Endothelial cell (in vitro differentiated cells): Measurements from ENCODE around the gene DIS3L2. TPM values are rescaled to one million over a fixed set of nuclear protein-coding genes. Genes with fewer than 3 reads are reported as not detected.

Source experiments
- DNase-seq: peaks from one replicate; pipeline ENCODE4 v3.0.0; 2021; ENCODE audit warnings: low spot score
- H3K27ac Mint-ChIP-seq: one replicate; pipeline ENCODE4 v1.8.0; 2021; ENCODE audit warnings: mixed read lengths, inconsistent platforms; ENCODE audit not compliant: unreplicated experiment
- H3K27me3 Mint-ChIP-seq: one replicate; pipeline ENCODE4 v1.8.0; 2021; ENCODE audit warnings: mild to moderate bottlenecking, moderate library complexity, mixed read lengths, inconsistent platforms; ENCODE audit not compliant: unreplicated experiment
- H3K36me3 Mint-ChIP-seq: one replicate; pipeline ENCODE4 v1.8.0; 2021; ENCODE audit warnings: mild to moderate bottlenecking, low read depth, mixed read lengths, inconsistent platforms; ENCODE audit not compliant: unreplicated experiment
- H3K4me1 Mint-ChIP-seq: one replicate; pipeline ENCODE4 v1.8.0; 2021; ENCODE audit warnings: mild to moderate bottlenecking, mixed read lengths, inconsistent platforms; ENCODE audit not compliant: unreplicated experiment
- H3K4me3 Mint-ChIP-seq: one replicate; pipeline ENCODE4 v1.8.0; 2021; ENCODE audit warnings: mild to moderate bottlenecking, mixed read lengths, inconsistent platforms; ENCODE audit not compliant: unreplicated experiment
- H3K9me3 Mint-ChIP-seq: one replicate; pipeline ENCODE4 v1.8.0; 2021; ENCODE audit warnings: mixed read lengths, inconsistent platforms; ENCODE audit not compliant: unreplicated experiment
- CTCF ChIP-seq: fragments of 200-600 bp; sonication (generic); IDR thresholded peaks from one replicate; pipeline ENCODE4 v1.5.0; 2021; ENCODE audit warnings: antibody characterized with exemption; ENCODE audit not compliant: unreplicated experiment
- total RNA-seq: library from RNA; stranded (reverse); fragmentation: NEBNext Ultra II Directional; extraction: Animal tissue kit (Norgen Biotek cat#: 25700); gene quantifications from one replicate; pipeline ENCODE4 v1.2.1, GENCODE V29; 2021; ENCODE audit not compliant: unreplicated experiment

DIS3L2 gene
- total RNA-seq, 1 donor from 2014 or later, result 42.1 TPM

- Mint-ChIP-seq H3K27ac (peak overlapping the region; percentile 99), H3K4me1 (peaks cover 39% of the 10 kb centered on the region), H3K27me3 (peaks cover 9% of the 10 kb centered on the region), H3K9me3 (peaks cover 5% of the 10 kb centered on the region), H3K4me3 (peak overlapping the region; percentile 75), H3K36me3 (peaks cover 32% of the 10 kb centered on the region)
- no peak for DNase-seq
- TF ChIP-seq CTCF, result no peak
These were observed 353.8 kb downstream of the DIS3L2 start for GRCh38 chr2:232315049-232315922.

GRCh38 chr2:232315923-232316299 is 354.4 kb downstream of the DIS3L2 start:
- Mint-ChIP-seq H3K27me3 (peaks cover 11% of the 10 kb centered on the region), H3K9me3 (peaks cover 5% of the 10 kb centered on the region), H3K27ac (peak overlapping the region; percentile 99), H3K4me1 (peaks cover 39% of the 10 kb centered on the region), H3K4me3 (no peak overlapping the region), H3K36me3 (peaks cover 32% of the 10 kb centered on the region)
- no peak for TF ChIP-seq CTCF
- DNase-seq, result no peak

- peaks cover 5% of the 10 kb centered on the region for H3K9me3 Mint-ChIP-seq
- H3K27ac Mint-ChIP-seq, result peak overlapping the region; percentile 99
- DNase-seq, result peak; percentile 48
- peaks cover 39% of the 10 kb centered on the region for H3K4me1 Mint-ChIP-seq
- no peak for TF ChIP-seq CTCF
- H3K4me3 Mint-ChIP-seq, result peak overlapping the region; percentile 70
- H3K36me3 Mint-ChIP-seq, result peaks cover 31% of the 10 kb centered on the region
- peaks cover 11% of the 10 kb centered on the region for H3K27me3 Mint-ChIP-seq
These were observed 355.2 kb downstream of the DIS3L2 start for GRCh38 chr2:232316461-232317330.

- Mint-ChIP-seq H3K4me1 (peaks cover 43% of the 10 kb centered on the region), H3K36me3 (peaks cover 21% of the 10 kb centered on the region), H3K9me3 (peaks cover 5% of the 10 kb centered on the region), H3K27me3 (peaks cover 11% of the 10 kb centered on the region), H3K4me3 (no peak overlapping the region), H3K27ac (peak overlapping the region; percentile 36)
- TF ChIP-seq CTCF, result no peak
- DNase-seq, result no peak
These were observed 356.8 kb downstream of the DIS3L2 start for GRCh38 chr2:232318169-232318855.
